Measurements from ENCODE around the gene EIF4G3. TPM values are rescaled to one million over a fixed set of nuclear protein-coding genes. Genes with fewer than 3 reads are reported as not detected.
A peak's percentile ranks its signal among the peaks of the same experiment; 100 is the strongest.

EIF4G3 gene
- total RNA-seq, 3 donors from 2014 or later (not counting 1 experiment from before 2014, with no cell fraction given): 105 to 107 (median 107) TPM

- peaks cover 14 to 25% of the 10 kb centered on the region in 2 donors for H3K4me1 Mint-ChIP-seq
- DNase-seq: no peak
- no peak for ATAC-seq
- H3K27me3 Mint-ChIP-seq (ENCODE audit: low read depth in 2 of 2): no peaks in the 10 kb centered on the region
- peaks cover 4% of the 10 kb centered on the region for H3K36me3 ChIP-seq (ENCODE audit: control insufficient read depth, insufficient read depth, low read length)
- intact Hi-C loops (cut with micrococcal nuclease): no loop called here
- H3K9me3 ChIP-seq (ENCODE audit: control insufficient read depth, insufficient read depth, low read length): no peaks in the 10 kb centered on the region
- no peak overlapping the region for H3K27ac ChIP-seq (ENCODE audit: low read length)
- no peak overlapping the region for H3K27ac Mint-ChIP-seq
- H3K4me3 ChIP-seq (ENCODE audit: low read length): no peak overlapping the region
- TF ChIP-seq CTCF (IDR thresholded peaks at IDR 0.05): no peak
- H3K36me3 Mint-ChIP-seq: no peaks in the 10 kb centered on the region
- no peaks in the 10 kb centered on the region for H3K9me3 Mint-ChIP-seq
- no peak overlapping the region for H3K4me3 Mint-ChIP-seq
- no peaks in the 10 kb centered on the region for H3K4me1 ChIP-seq (ENCODE audit: control insufficient read depth, insufficient read depth, low read length)
- no peaks in the 10 kb centered on the region for H3K27me3 ChIP-seq (ENCODE audit: control insufficient read depth, insufficient read depth, low read length)
- 98% methylated on average over 3 of the region's 4 CpGs for WGBS (ENCODE audit: insufficient coverage)
These were observed 171.0 kb downstream of the EIF4G3 start for GRCh38 chr1:21005466-21006239.

GRCh38 chr1:21003281-21004045, 173.2 kb downstream of the EIF4G3 start:
- Mint-ChIP-seq H3K9me3 (no peaks in the 10 kb centered on the region), H3K36me3 (no peaks in the 10 kb centered on the region), H3K27me3 (ENCODE audit: low read depth in 2 of 2) (no peaks in the 10 kb centered on the region), H3K4me1 (peaks cover 13 to 29% of the 10 kb centered on the region in 2 donors), H3K27ac (peak overlapping the region in 1 of 2 donors; percentile 50), H3K4me3 (no peak overlapping the region)
- no peak for TF ChIP-seq CTCF (IDR thresholded peaks at IDR 0.05)
- DNase-seq (no peak), ATAC-seq (no peak)
- Histone ChIP-seq H3K36me3 (ENCODE audit: control insufficient read depth, insufficient read depth, low read length) (peaks cover 11% of the 10 kb centered on the region), H3K27ac (ENCODE audit: low read length) (no peak overlapping the region), H3K4me1 (ENCODE audit: control insufficient read depth, insufficient read depth, low read length) (no peaks in the 10 kb centered on the region), H3K4me3 (ENCODE audit: low read length) (no peak overlapping the region), H3K9me3 (ENCODE audit: control insufficient read depth, insufficient read depth, low read length) (no peaks in the 10 kb centered on the region), H3K27me3 (ENCODE audit: control insufficient read depth, insufficient read depth, low read length) (no peaks in the 10 kb centered on the region)
- WGBS (ENCODE audit: insufficient coverage): 81% methylated on average over 3 of the region's 3 CpGs
- intact Hi-C loops (cut with micrococcal nuclease): no loop called here

- peak overlapping the region in 1 of 2 donors; percentile 30 for H3K27ac Mint-ChIP-seq
- ATAC-seq: no peak
- peaks cover 11% of the 10 kb centered on the region for H3K36me3 ChIP-seq (ENCODE audit: control insufficient read depth, insufficient read depth, low read length)
- H3K4me1 Mint-ChIP-seq: peaks cover 16 to 29% of the 10 kb centered on the region in 2 donors
- no peaks in the 10 kb centered on the region for H3K36me3 Mint-ChIP-seq
- H3K9me3 Mint-ChIP-seq: no peaks in the 10 kb centered on the region
- H3K4me1 ChIP-seq (ENCODE audit: control insufficient read depth, insufficient read depth, low read length): no peaks in the 10 kb centered on the region
- H3K4me3 ChIP-seq (ENCODE audit: low read length): no peak overlapping the region
- H3K27ac ChIP-seq (ENCODE audit: low read length): no peak overlapping the region
- TF ChIP-seq CTCF (IDR thresholded peaks at IDR 0.05): no peak
- H3K4me3 Mint-ChIP-seq: no peak overlapping the region
- WGBS (ENCODE audit: insufficient coverage): 100% methylated on average over 2 of the region's 2 CpGs
- H3K9me3 ChIP-seq (ENCODE audit: control insufficient read depth, insufficient read depth, low read length): no peaks in the 10 kb centered on the region
- intact Hi-C loops (cut with micrococcal nuclease): no loop called here
- no peaks in the 10 kb centered on the region for H3K27me3 Mint-ChIP-seq (ENCODE audit: low read depth in 2 of 2)
- DNase-seq: no peak
- H3K27me3 ChIP-seq (ENCODE audit: control insufficient read depth, insufficient read depth, low read length): no peaks in the 10 kb centered on the region
These were observed 175.7 kb downstream of the EIF4G3 start for GRCh38 chr1:21001042-21001441.

Measured in natural killer cell (primary cell).